Osteocyte (in vitro differentiated cells): ENCODE measurements around the gene TMEM86B. TPM values are rescaled to one million over a fixed set of nuclear protein-coding genes. Genes with fewer than 3 reads are reported as not detected.

Source experiments
- DNase-seq: peaks from one replicate; pipeline ENCODE4 v3.0.0; 2021; ENCODE audit warnings: mixed read lengths; ENCODE audit not compliant: unreplicated experiment; ENCODE audit errors: extremely low spot score
- H3K27ac Mint-ChIP-seq: one replicate; pipeline ENCODE4 v1.8.0; 2021; ENCODE audit warnings: mild to moderate bottlenecking, mixed read lengths; ENCODE audit not compliant: unreplicated experiment
- H3K27me3 Mint-ChIP-seq: one replicate; pipeline ENCODE4 v1.8.0; 2021; ENCODE audit warnings: mixed read lengths; ENCODE audit not compliant: unreplicated experiment
- H3K36me3 Mint-ChIP-seq: one replicate; pipeline ENCODE4 v1.8.0; 2021; ENCODE audit warnings: mixed read lengths; ENCODE audit not compliant: unreplicated experiment
- H3K4me1 Mint-ChIP-seq: one replicate; pipeline ENCODE4 v1.8.0; 2021; ENCODE audit warnings: mixed read lengths; ENCODE audit not compliant: unreplicated experiment
- H3K4me3 Mint-ChIP-seq: one replicate; pipeline ENCODE4 v1.8.0; 2021; ENCODE audit warnings: mild to moderate bottlenecking, moderate library complexity, mixed read lengths; ENCODE audit not compliant: unreplicated experiment
- H3K9me3 Mint-ChIP-seq: one replicate; pipeline ENCODE4 v1.8.0; 2021; ENCODE audit warnings: mixed read lengths; ENCODE audit not compliant: unreplicated experiment
- CTCF ChIP-seq: fragments of 200-600 bp; sonication (generic); IDR thresholded peaks from 2 replicates; pipeline ENCODE4 v1.5.0; 2021; ENCODE audit warnings: antibody characterized with exemption, mild to moderate bottlenecking, moderate library complexity
- total RNA-seq: library from RNA; stranded (reverse); gene quantifications from 2 replicates; pipeline ENCODE4 v1.2.1, GENCODE V29; 2021

Gene TMEM86B
- total RNA-seq, 1 donor from 2014 or later, result 3.2 TPM

DNA sequence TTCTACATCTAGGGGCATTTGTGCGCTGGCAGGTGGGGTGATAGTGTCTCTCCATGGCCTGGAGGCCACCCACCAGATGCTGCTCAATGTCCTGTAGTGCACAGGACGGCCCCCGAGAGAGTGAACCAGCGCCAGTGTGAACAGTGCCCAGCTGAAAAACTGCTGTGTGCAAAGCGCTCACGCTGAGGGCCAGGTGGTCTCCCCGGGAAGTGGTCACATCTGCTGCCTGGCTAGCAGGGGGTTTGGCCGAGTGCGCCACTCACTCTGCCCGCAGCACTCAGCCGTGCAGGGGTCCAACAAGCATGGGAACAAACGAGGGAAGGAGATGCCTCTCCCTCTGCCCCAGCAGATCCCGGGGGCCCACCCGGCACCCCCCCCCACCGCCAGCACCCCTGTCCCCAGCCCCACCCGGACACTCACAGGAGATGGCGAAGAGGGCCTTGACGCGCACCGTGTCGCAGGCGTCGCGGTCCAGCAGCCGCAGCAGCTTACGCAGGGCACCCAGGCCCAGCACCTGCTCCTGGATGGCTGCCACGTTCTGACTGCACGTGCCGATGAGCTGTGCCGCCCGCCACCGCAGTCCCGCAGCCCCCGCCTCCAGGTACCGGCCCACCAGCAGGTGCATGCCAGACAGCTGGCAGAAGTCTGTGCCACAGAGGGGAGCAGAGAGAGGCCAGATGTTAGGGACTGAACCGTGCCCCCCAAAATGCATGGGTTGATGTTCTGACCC lies 45.6 kb upstream of the TMEM86B start:
- no peak for DNase-seq
- Mint-ChIP-seq H3K9me3 (no peaks in the 10 kb centered on the region), H3K36me3 (peaks cover 23% of the 10 kb centered on the region), H3K27me3 (no peaks in the 10 kb centered on the region), H3K4me3 (no peak overlapping the region), H3K27ac (no peak overlapping the region), H3K4me1 (peaks cover 3% of the 10 kb centered on the region)
- no peak for TF ChIP-seq CTCF

GRCh38 chr19:55272142-55272541 lies 43.6 kb upstream of the TMEM86B start:
- H3K27me3 Mint-ChIP-seq, result no peaks in the 10 kb centered on the region
- no peak overlapping the region for H3K4me3 Mint-ChIP-seq
- no peak for DNase-seq
- no peak for TF ChIP-seq CTCF
- no peaks in the 10 kb centered on the region for H3K9me3 Mint-ChIP-seq
- H3K27ac Mint-ChIP-seq, result no peak overlapping the region
- no peaks in the 10 kb centered on the region for H3K4me1 Mint-ChIP-seq
- peaks cover 22% of the 10 kb centered on the region for H3K36me3 Mint-ChIP-seq

DNA sequence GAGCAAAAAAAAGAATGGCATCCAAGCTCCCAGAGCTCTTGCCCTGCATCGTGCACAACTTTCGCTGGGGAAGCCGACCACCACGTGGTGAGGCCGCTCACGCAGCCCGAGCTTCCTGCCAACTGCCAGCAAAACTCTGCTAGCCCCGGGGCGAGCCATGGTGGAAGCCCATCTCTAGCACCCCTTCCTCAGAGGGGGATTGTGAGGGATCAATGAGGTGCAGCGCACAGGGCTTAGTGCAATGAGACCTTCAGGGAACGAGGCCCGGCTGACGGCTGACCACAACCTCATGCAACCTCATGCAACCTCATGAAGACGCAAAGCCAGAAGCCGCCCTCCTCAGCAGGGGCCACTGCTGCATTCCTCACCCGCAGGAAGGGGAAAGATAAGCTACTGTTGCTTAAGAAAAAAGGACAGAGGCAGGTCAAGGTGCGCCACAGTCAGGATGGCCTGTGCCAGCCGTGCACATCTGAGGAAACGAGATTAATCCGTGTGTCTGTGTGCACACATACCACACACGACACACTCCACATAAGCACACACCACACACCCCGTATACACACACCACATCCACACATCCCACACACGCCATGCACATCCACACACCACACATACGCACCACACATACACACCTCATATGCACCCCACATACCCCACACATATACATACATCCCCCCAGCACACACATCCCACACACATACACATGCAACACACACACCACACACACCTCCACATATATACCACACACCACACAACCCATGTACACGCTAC lies 41.8 kb upstream of the TMEM86B start:
- no peak overlapping the region for H3K4me3 Mint-ChIP-seq
- no peaks in the 10 kb centered on the region for H3K4me1 Mint-ChIP-seq
- no peak for TF ChIP-seq CTCF
- no peaks in the 10 kb centered on the region for H3K27me3 Mint-ChIP-seq
- H3K27ac Mint-ChIP-seq, result no peak overlapping the region
- H3K36me3 Mint-ChIP-seq, result peaks cover 25% of the 10 kb centered on the region
- DNase-seq, result no peak
- H3K9me3 Mint-ChIP-seq, result peaks cover 4% of the 10 kb centered on the region

GRCh38 chr19:55269299-55269698 lies 40.7 kb upstream of the TMEM86B start:
- H3K9me3 Mint-ChIP-seq, result peaks cover 4% of the 10 kb centered on the region
- TF ChIP-seq CTCF, result no peak
- no peak for DNase-seq
- H3K4me3 Mint-ChIP-seq, result no peak overlapping the region
- H3K4me1 Mint-ChIP-seq, result no peaks in the 10 kb centered on the region
- peaks cover 23% of the 10 kb centered on the region for H3K36me3 Mint-ChIP-seq
- no peaks in the 10 kb centered on the region for H3K27me3 Mint-ChIP-seq
- no peak overlapping the region for H3K27ac Mint-ChIP-seq

GRCh38 chr19:55266840-55267239 lies 38.3 kb upstream of the TMEM86B start:
- H3K4me1 Mint-ChIP-seq, result no peaks in the 10 kb centered on the region
- no peak for TF ChIP-seq CTCF
- DNase-seq, result no peak
- no peak overlapping the region for H3K27ac Mint-ChIP-seq
- H3K9me3 Mint-ChIP-seq, result peaks cover 4% of the 10 kb centered on the region
- H3K36me3 Mint-ChIP-seq, result peaks cover 13% of the 10 kb centered on the region
- H3K4me3 Mint-ChIP-seq, result no peak overlapping the region
- H3K27me3 Mint-ChIP-seq, result no peaks in the 10 kb centered on the region
